NCI-H1092 (cell line): ENCODE data around the gene ZFYVE28.

Experiments
- DNase-seq: peaks from one replicate; lab custom pipeline; 2025; lab: John Stamatoyannopoulos, UW

Gene ZFYVE28

DNA sequence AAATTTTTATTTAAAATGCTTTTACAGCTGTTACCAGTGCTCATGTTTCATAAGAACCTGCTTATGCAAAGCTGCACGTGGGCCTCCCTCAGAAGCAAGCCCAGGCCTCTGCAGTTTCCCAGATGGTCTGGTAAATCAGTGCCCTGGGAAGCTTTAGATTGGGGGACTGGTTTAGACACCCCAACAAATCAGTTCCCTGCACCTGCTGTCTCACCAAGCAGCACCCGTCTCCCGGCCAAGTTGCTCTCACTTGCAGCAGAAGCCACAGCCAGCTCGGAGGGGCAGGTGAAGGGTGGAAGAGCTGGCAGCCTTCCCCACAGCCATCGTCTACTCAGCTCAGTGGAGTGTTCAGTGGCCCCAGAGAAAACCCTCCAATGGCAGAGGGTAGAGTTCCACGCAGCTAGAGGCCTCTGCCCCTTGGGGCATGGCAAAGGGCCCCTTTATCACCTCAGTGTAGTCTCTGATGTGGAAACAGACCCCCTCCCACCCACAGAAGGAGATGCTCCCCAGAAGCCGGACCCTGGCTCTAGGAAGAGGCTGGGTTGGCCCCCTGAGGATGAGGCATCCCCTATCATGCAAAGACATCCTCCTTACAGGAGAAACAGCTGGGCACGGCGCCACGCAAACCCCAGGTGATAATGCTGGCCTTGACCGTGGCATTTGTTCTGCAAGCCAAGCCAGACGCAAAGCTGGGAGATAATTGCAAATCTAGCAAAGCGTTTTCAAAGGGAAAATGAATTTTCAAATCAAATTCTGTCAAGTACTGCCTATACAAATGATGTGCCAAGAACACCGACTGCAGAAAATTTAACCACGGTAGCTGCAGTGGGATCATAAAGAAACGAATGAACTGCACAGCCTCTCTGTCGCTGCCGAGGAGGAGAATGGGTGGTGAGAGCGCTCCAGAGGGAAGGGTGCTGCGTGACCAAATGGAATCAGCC is 51.9 kb downstream of the ZFYVE28 start:
- peak; percentile 55 for DNase-seq

DNA sequence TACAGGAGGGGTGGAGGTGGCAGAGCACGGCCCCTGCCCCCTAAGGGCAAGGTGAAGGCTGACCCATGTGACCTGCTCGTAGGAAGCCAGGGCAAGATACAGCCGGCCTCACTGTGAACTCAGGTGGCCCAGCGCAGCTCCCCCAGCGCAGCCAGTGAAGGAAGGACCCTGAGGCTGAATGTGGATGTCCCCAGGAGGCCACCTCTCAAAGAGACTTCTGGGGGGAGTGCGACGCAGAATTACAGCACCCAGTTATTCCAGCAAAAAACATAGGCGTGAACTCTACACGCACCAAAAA is 52.6 kb downstream of the ZFYVE28 start:
- DNase-seq: no peak

DNA sequence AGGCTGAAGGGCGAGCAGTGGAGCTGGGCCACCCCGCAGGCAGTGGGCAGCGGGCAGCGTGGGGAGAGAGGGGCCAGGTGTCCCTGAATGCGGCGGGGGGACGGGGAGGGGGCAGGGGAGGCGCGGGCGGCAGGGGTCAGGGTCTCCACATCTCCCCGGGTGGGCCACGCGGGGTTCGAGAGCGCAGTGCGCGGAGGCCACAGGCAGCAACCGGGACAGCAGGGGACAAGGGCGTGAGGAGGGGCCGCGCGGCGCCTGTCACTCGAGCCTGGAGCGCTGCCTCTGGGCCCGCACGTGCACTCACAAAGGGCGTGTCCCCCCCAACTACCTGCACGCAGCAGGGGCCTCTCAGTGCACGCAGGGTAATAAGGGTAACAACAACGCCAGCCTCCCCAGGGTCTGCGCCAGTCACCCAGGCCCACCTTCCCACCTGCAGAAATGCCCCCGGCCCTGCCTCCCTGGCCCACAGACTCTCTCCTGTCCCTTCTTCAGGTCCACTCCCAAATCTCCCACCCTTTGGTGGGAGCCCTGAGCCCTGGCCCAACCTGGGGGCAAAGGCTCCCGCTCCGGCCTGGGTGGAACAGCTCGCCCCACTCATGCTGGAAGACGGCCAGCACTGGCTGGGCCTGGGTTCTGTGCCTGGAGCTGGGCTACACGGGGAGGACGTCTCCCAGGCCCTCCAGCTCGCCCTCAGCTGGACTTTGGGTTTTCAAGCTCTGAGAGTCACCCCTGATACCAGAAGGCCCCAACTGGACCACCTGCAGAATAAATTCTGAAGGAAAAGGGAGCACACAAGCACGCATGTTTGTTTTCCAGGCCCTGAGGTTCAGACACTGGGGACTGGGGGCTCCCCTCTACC is 53.2 kb downstream of the ZFYVE28 start:
- DNase-seq: no peak

DNA sequence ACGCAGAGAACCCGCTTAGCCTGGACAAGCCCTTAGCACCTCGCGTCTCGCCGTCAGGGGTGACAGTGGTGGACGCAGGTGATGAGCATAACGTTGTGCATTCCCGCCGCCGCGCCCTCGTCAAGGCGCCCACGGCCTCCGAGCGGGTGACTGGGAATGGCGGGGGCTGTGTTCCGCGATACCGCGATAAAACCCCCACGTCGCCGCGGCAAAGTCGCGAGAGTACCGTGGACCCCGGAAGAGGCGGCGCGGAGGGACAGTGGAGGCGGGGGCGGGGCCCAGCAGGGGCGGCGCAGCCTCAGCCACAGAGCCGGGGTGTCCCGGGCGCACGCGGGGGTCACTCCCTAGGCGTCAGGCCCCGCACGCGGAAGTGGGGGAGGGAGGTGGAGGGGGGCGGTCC is 53.8 kb downstream of the ZFYVE28 start:
- DNase-seq: no peak

DNA sequence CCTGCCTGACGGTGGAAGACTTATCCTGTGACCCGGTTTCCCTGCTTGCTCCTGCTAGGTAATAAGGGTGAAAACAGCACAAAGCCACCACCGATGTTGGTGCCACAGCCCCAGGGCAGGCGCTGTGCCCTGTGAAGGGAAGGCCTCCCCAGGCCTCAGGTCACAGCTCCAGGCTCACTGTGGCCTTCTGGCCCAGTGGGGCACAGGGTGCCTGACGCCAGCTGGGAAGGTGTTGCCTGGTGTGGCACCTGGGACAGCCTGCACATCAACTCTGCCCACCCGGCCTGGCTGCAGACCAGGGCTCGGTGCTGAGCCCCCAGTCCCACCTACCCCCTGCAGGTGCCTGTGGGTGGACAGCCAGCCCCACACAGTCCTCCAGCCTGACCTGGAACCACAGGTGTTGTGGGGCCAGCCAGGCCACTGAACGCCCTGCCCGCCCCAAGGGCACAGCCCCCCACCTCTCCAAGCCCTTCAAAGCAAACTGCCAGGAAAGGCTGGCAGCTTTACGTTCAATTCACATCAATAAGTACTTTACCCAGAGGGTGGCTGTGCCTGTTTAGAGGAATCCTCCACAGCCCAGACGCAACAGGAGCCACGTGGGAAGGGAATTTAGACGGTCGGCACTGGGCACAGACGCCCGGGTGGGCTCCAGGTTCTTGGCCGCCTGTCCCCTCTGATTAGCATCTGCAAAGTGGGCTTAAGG is 54.3 kb downstream of the ZFYVE28 start:
- no peak for DNase-seq

DNA sequence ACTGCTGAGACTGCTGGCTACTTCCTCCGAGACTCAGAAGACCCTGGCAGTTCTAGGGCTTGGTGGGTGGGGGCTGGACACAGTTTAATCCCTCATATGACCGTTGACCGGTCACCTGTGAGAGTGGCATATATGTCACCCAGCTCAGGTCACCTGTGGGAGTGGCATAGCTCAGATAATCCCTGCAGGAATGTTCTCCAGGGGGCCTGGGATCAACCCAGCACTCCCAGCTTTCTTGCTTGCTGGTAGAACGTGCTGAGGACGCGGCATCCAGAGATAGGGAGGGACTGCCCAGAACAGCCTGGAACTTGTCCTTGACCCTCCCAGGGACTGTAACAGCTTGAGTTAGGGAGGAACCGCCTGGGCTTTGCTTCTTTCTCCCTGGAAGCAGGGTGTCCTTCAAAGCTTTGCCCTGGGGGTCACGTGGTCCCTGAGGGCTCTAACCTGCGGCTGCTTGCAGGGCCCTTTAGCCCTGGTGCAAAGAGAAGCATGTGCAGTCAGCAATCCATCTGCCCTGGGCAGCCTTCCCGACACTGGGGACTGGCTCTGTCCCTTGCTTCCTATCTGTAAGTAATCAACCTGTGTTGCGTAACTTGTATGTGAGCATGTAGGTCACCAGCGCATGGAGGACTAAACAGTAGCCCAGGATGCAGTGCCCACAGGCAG is 55.3 kb downstream of the ZFYVE28 start:
- no peak for DNase-seq

DNA sequence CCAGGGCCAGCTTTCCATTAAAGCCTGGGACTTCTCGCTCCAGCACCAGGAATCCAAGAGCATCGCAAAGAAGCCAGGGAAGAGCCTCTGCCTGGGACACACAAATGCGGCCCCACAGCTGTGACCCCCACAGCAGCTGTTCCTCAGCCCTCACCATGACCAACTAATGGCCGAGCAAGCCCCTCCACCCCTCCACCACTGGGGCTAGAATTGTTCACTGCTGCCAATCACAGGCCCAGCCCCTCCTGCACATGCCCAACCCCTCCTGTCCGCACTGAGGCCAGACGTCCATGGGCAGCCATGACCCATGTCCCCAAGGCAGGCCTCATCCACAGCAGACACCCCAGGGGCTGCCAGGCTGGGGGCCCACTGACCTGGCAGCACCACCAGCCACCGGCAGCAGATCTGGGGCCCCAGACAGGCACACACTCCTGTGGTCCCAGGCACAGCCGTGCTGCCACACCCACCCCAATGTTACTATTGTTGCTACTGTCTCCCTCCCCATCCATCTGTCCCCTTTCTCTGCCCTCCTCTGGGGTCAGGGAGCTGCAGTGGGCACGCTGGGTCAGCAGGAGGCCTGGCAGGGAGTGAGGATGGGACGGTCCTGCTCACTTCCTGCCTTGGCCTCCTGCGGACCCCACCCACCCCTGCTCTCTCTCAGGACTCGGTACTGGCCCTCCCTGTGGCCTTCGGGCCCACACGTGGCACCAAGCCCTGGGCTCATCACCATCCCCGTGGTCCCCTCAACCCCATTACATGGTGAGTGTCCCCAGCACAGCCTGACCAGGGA is 56.0 kb downstream of the ZFYVE28 start:
- DNase-seq: no peak

DNA sequence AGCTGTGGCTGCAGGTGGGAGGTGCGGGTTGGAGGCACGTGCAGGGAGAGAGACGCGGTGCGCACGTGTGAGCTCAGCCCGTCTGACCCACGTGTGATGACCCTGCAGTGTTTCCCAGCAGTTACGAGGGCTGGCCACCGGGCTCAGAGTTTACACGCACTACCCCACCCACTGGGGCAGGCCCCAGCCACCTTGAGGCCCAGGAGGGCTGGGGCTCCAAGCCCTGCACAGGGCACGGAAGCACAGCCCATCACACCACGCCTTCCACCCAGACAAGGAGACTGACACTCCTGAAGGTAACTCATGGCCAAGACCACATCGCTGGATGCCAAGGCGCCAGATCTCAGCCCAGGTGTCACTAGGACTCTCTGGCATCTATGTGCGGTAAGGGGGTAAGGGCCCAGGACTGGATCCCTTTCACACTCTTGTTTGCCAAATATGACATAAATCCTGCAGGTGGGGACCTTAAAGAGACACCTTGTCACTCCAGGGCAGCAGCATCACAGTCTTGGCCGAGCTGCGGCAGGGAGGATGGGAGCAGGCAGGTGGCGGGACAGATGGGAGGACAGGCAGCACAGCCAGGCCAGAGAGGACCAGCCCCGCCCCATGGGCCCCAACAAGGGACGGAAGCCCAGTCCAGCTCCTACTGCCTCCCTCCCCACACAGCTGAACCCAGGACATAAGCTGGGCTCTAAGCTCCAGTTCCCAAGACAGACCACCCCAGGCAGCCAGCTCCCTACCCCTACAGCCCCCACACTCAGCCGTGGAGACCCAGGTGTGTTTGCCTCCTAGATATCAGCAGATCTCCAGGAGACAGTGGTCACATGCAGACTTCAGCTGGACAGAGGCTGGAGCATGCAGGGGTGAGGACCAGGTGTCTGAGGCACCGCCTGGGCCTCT is 56.8 kb downstream of the ZFYVE28 start:
- no peak for DNase-seq

DNA sequence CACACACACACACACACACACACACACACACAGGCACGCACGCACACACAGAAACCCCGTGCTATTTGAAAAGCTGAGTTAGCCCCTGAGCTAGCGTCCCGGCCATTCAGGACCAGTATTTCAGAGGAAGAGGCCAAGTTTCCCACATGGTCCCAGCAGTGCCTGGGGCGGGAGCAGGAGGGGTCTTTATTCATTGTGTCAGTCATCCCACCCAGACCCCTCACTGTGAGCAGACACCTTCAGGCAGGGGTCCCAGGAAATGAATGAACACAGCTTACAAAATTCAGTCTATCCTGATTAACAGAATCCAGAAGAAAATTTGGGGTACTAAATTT is 58.1 kb downstream of the ZFYVE28 start:
- no peak for DNase-seq

DNA sequence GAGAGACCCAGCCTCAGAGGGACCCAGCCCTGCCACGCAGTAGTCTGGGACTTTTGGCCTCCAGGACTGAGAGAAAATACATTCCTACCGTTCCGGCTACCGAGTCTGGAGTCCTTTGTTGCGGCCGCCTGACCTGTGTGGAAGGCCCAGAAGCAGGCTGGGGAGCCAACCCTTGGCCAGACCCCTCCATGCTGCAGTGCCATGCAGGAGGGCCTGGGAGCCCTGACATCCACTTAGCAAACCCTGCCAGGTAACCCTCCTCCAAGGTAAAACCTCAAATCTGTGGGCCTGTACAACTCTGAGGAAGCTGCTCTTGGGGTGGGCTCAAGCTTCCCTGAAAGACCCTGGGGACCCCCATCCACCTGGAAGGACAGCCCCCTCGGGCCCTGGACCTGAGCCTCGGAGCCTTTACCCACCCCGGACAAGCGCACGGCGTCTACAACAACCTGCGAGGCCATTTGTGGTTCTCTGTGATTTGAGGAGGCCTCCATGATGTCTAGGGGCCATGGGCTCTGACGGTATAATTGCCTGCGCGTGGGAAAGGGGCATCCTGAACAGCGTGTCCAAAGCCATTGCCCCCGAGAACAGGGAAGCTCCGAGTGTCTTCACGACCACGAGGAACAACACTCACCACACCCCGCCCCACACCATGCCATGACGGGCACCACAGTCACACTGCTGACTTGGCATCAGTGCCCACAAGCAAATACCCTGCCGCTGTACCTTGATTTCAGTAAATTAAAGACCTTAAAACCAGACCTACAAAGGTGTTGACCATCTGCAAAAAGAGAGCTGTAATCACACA is 58.7 kb downstream of the ZFYVE28 start:
- no peak for DNase-seq

DNA sequence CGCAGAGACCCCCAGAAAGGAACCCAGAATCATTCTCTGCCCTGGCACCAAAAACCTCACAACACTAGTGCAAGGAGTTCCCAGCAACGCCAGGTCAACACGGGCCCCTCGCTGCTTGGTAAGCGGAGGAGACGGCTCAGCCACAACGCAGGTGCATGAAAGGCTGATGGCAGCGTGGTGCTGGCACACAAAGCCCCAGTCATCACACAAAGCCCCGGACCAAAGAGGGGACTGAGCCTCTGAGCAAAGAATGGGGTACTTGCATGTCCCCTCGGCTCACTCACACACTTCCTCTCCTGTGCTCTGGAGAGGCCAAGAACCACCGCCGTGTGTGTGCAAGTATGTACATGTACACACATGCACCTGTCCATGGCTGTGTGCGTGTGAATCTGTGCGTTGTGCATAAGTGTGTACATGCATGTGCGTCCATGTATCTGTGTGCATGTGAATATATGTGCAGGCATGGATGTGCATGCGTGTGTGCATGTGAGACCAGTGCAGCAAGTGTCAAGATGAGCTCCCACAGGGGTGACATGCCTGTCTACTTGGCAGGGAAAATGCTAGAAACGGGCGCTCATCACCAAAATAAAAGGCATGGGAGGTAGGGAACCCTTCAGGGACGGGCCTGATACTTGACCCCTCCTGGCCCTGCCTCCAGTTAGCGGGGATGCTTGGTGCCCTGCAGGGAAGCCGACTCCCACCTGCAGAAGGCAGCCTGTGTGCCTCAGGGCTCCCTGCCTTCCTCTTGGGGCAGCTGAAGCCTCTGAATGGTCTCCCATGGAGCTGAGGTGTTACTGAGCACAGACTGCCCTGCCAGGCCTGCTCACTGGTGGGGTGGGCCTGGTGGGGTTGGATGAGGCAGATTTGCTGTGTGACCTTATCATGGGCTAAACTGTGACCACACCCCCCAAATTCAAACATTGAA is 60.4 kb downstream of the ZFYVE28 start:
- DNase-seq: no peak

DNA sequence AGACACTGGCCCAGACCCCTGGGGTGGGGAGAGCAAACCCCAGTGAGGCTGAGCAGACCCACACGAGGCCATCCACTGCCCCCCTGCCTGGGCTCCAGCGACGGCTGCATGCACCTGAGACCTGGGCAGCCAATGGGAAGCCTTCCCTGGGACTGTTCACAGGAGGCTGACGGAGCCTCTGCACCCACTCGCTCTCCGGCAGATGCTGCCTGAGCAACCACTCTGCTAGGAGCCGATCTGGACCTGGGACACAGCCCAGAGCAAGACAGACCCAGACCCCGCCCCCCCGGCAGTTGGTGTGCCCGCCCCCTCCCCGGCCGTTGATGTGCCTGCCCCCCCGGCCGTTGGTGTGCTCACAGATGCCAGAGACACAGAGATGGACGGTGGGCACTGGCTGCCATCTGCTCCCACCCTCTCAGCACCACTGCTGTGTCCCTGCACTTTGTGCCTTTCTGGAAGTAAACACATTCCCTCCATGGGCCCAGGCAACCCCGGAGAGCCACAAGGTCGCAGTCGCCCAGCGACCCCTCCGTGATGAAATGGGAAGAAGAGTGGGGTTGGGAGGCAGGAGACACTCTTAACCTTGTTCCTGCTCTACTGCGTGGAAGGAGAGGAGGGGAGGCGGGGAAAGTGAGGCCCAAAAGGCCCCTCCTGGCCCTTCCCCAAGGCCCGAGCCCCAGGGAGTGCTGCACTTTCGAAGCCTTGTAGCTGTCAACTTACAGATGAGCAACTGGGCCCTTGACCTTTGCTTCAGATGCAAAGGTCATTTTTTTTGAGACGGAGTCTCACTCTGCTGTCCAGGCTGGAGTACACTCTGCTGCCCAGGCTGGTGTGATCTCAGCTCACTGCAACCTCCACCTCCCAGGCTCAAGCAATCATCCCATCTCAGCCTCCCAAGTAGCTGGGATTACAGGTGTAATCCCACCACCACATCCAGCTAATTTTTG is 62.0 kb downstream of the ZFYVE28 start:
- no peak for DNase-seq

DNA sequence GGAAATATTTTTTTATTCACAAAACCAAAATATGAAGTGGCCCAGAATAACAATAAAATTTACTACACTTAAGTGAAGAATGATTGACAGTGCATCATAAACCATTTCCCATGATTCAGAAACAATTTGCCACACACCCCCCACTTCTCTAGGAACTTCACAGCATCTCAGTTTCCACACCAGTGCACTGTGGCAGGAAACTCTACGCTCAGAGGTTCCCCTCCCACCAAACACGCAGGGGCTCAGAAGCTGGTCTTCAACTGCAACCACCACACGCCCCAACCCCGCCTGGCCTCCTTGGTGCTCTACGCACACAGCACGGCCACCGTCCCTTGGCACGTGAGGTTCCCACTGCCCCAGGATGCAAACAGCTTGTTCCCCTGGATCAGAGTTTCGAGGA is 63.7 kb downstream of the ZFYVE28 start:
- no peak for DNase-seq

DNA sequence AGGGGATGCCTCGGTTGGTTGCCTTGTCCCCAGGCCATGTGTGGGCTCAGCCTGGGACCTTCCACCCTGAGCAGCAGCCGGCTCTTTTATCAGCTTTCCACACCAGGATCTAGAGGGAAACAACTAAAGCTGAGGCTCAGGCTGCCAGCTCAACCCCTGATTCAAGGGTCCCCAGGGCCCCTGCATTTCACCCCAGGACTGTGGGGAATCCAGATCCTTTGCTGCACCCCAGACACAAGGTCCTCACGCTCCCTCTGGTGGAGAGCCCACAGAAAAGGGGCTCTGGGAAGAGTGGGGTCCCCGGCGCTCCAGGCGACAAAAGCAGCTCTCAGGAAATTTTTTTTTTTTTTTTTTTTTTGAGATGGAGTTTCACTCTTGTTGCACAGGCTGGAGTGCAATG is 64.3 kb downstream of the ZFYVE28 start:
- DNase-seq: no peak

DNA sequence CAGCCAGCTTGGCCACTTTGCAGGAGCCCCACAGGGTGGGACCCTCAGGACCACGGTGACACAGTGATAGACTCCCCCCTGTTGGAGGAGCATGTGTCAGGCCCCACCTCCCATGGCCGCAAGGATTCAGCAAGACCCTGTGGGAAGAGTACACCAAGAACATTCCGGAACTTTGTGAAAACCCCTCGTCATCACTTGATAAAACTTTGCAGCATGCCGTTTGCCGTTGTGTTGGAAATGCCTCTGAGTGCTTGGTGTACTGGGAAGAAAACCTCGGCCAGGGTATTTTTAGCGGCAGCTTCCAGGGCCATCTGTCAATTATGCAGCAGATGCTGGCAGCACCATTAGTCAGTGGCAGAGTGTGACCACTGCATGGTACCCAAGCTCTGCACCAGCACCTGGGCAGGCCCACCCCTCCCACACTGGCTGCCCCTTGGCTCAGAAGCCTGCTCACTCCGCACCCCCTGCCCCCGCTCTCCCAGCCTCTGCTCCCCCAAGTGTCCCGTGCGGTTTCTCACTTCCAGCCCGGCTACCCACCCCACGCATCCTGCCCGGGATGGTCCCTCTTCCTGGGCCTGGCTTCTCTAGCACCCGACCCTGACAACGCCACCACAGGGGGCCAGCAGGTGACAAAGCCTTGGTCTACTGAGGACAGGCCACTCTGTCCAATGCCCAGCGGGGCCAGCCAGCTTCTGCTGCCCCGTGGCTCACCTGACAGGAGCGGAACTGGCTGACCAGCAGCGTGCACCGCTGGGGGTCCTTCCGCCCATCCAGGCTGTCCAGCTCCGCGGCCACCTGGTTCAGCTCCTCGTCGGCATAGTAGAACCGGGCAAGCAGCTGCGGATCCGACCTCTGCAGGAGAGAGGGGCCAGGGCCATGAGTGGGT is 65.0 kb downstream of the ZFYVE28 start:
- DNase-seq: no peak

DNA sequence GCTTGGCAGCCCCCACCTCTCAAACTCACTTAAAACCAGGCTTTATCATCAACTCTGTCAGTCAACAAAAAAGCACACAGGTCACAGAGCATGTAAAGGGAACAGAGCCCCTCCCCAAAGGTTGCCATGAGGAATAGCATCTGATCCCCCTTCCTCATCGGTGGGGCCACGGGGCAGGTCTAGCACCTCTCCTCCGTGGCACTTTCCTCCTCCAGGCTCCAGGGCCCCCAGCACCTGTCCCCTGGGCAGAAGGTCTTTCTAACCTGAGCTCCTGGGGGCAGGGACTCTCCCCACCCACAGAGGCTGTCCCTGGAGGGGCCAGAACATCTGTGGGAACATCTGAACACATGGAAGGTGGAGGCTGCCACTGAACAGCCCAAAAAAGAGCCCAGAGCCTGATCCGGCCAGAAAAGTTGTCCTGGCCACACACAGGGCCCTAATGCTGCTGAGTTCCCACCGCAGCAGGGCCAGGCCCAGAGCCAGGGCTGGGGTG is 65.7 kb downstream of the ZFYVE28 start:
- no peak for DNase-seq
